HL-60 (cell line): ENCODE measurements around the gene PTGS1.

Source experiments
- DNase-seq, 2 experiments: peaks; one replicate each; pipeline ENCODE4 v3.0.0-alpha.2; 2010 to 2020; ENCODE audit warnings: low read depth in 1 of 2, low spot score in 1 of 2
- H3K27ac ChIP-seq: fragments of 250-450 bp; sonication (Bioruptor Pico); replicated peaks from 2 replicates; pipeline ENCODE4 v1.5.1; 2020; ENCODE audit warnings: mild to moderate bottlenecking, moderate library complexity
- H3K27me3 ChIP-seq: fragments of 250-450 bp; sonication (Bioruptor Pico); 2 replicates; pipeline ENCODE4 v1.5.1; 2021; ENCODE audit warnings: mild to moderate bottlenecking, moderate library complexity; ENCODE audit not compliant: insufficient read depth, poor library complexity, severe bottlenecking
- H3K4me3 ChIP-seq: replicated peaks from 2 replicates; pipeline ENCODE4 v1.5.1; 2011; ENCODE audit warnings: mild to moderate bottlenecking, control low read depth, low read length; ENCODE audit not compliant: insufficient read depth
- GABPA ChIP-seq: IDR thresholded peaks from 2 replicates; pipeline ENCODE4 v1.6.1; 2012; ENCODE audit warnings: low read depth
- POLR2AphosphoS5 ChIP-seq: IDR thresholded peaks from 2 replicates; pipeline ENCODE4 v1.6.1; 2012; ENCODE audit warnings: low read depth
- REST ChIP-seq: IDR thresholded peaks from 2 replicates; pipeline ENCODE4 v1.6.1; 2012; ENCODE audit warnings: low read depth; ENCODE audit not compliant: insufficient replicate concordance
- SPI1 ChIP-seq: IDR thresholded peaks from 2 replicates; pipeline ENCODE4 v1.6.1; 2012; ENCODE audit warnings: low read depth, mild to moderate bottlenecking, borderline replicate concordance
- TF ChIP-seq, protein P1 (sequence below): IDR thresholded peaks from one replicate; pipeline ENCODE4 v1.5.1; 2011; ENCODE audit warnings: low read length, control low read depth, inconsistent platforms; ENCODE audit not compliant: insufficient read depth

PTGS1 gene

DNA sequence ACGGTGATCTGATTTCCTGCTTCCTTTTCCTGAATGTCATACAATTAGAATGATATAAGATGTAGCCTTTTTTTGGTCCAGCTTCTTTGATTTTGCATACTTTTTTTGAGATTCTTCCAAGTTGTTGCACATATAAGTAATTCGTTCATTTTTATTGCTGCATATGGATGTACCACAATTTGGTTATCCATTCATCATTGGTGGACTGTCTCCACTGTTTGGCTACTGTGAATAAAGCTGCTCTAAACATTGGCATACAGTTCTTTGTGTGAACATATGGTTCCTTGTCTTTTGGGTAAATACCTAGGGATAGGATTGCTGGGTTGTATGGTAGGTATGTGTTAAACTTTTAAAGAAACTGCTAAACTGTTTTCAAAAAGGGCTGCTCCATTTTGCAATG is 54.3 kb downstream of the PTGS1 start:
- no peak for TF ChIP-seq SPI1
- TF ChIP-seq GABPA, result no peak
- no peak for TF ChIP-seq POLR2AphosphoS5
- TF ChIP-seq REST, result no peak
- TF ChIP-seq, protein P1, sequence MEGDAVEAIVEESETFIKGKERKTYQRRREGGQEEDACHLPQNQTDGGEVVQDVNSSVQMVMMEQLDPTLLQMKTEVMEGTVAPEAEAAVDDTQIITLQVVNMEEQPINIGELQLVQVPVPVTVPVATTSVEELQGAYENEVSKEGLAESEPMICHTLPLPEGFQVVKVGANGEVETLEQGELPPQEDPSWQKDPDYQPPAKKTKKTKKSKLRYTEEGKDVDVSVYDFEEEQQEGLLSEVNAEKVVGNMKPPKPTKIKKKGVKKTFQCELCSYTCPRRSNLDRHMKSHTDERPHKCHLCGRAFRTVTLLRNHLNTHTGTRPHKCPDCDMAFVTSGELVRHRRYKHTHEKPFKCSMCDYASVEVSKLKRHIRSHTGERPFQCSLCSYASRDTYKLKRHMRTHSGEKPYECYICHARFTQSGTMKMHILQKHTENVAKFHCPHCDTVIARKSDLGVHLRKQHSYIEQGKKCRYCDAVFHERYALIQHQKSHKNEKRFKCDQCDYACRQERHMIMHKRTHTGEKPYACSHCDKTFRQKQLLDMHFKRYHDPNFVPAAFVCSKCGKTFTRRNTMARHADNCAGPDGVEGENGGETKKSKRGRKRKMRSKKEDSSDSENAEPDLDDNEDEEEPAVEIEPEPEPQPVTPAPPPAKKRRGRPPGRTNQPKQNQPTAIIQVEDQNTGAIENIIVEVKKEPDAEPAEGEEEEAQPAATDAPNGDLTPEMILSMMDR, result no peak

DNA sequence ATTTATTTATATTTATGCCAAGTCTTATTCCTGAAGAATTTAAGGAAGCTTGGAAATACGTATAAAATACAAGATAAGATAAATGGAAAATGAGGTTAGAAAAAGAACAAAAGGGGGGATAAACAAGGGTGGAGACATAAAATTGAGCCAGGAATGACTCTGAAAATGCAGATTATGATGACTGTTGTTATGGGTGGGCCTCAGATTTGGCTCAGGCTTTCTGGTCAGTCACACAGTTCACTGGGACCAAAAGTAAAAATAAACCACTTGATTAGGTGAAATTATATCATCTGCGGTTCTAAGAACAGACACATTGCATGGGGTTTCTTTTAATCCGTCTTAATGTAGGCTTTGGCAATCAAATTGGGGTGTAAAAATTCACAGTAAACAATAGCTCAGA is 55.9 kb downstream of the PTGS1 start:
- TF ChIP-seq SPI1 (no peak), REST (no peak), POLR2AphosphoS5 (no peak), GABPA (no peak)
- TF ChIP-seq, protein P1, result no peak
- DNase-seq, result no peak
- Histone ChIP-seq H3K27me3 (no peaks in the 10 kb centered on the region), H3K27ac (no peak overlapping the region), H3K4me3 (no peak overlapping the region)

More for the DNA sequence above, 54.3 kb downstream of the PTGS1 start:
- H3K27me3 ChIP-seq, result no peaks in the 10 kb centered on the region
- H3K4me3 ChIP-seq, result no peak overlapping the region
- no peak overlapping the region for H3K27ac ChIP-seq
- DNase-seq, result no peak

DNA sequence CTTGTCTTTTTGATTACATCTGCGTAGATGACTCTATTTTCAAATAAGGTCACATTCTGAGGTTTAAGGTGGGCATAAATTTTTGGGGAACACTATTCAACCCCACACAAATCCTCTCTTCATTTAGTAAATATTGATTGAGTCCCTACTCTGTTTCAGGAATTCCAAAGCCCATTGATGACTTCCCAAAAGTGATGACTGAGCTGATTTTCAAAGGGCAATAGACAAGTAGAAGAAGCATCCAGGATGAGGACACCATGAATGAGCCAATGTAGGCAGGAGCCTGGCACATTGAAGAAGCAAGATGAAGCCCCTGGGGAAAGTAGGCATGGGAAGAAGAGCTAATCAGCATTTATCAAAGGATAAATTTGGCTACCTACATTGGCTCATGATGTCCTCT is 71.7 kb downstream of the PTGS1 start:
- H3K27ac ChIP-seq, result no peak overlapping the region
- TF ChIP-seq REST (no peak), POLR2AphosphoS5 (no peak), GABPA (no peak), SPI1 (no peak)
- TF ChIP-seq, protein P1, result no peak
- no peaks in the 10 kb centered on the region for H3K27me3 ChIP-seq
- H3K4me3 ChIP-seq, result no peak overlapping the region
- DNase-seq, result no peak
